B cell (primary cell): ENCODE results near the gene ZNF281. TPM values are rescaled to one million over a fixed set of nuclear protein-coding genes. Genes with fewer than 3 reads are reported as not detected.

Source experiments
- ATAC-seq: fragments of 200-7000 bp; cut with Tn5 transposase; one replicate; pipeline ENCODE4 v1.10.0; 2021; ENCODE audit warnings: low read depth, mild to moderate bottlenecking, moderate number of reproducible peaks, moderate library complexity
- CTCF ChIA-PET: fragments of 350-600 bp; sonication (Branson Sonifier 250); formaldehyde crosslinking; loops from one replicate; lab custom pipeline; 2021; ENCODE audit warnings: antibody characterized with exemption, inconsistent platforms; lab: Charles Lee
- POLR2A ChIA-PET: fragments of 350-600 bp; sonication (Branson Sonifier 250); formaldehyde crosslinking; loops from one replicate; lab custom pipeline; 2021; ENCODE audit warnings: antibody characterized with exemption; lab: Charles Lee
- DNase-seq: peaks from one replicate; pipeline ENCODE4 v3.0.0; 2013
- H2AFZ ChIP-seq: 2 replicates; pipeline ENCODE4 v1.6.1; 2012; ENCODE audit warnings: mild to moderate bottlenecking, low read depth, low read length; ENCODE audit not compliant: insufficient read depth, poor library complexity, severe bottlenecking
- H3K27ac ChIP-seq, 2 donors: 1 replicate in 1 of 2; 2 replicates in 1 of 2; pipeline ENCODE4 v1.5.1; 2012 to 2013; ENCODE audit warnings: low read length in 2 of 2, mild to moderate bottlenecking in 2 of 2, moderate library complexity in 1 of 2
- H3K27me3 ChIP-seq, 4 experiments: fragments of 200-600 bp in 1 of 4; sonication (generic) in 1 of 4; replicated peaks in 1 of 4; 1 replicate in 2 of 4; 2 replicates in 2 of 4; pipeline versions ENCODE4 v1.6.1 to v1.7.0; 2013 to 2016; ENCODE audit warnings: low read length in 3 of 4, mild to moderate bottlenecking in 2 of 4, mixed read lengths in 1 of 4, moderate library complexity in 1 of 4; ENCODE audit not compliant: insufficient read depth in 4 of 4, control insufficient read depth in 3 of 4; ENCODE audit errors: control extremely low read depth in 1 of 4
- H3K36me3 ChIP-seq, 2 experiments: replicated peaks in 1 of 2; 1 replicate in 1 of 2; 2 replicates in 1 of 2; pipeline versions ENCODE4 v1.6.1 to v1.7.1; 2013; ENCODE audit warnings: low read length in 1 of 2; ENCODE audit not compliant: insufficient read depth in 2 of 2, control insufficient read depth in 1 of 2; ENCODE audit errors: control extremely low read depth in 1 of 2, extremely low read depth in 1 of 2
- H3K4me1 ChIP-seq, 2 donors: fragments of 200-600 bp in 1 of 2; sonication (generic) in 1 of 2; 1 replicate in 1 of 2; 2 replicates in 1 of 2; pipeline versions ENCODE4 v1.5.1 to v1.6.1; 2013 to 2017; ENCODE audit warnings: low read length in 2 of 2; ENCODE audit not compliant: control insufficient read depth in 2 of 2, insufficient read depth in 2 of 2
- H3K4me2 ChIP-seq: replicated peaks from 2 replicates; pipeline ENCODE3; 2012; ENCODE audit warnings: mild to moderate bottlenecking, low read depth, low read length; ENCODE audit not compliant: poor library complexity, severe bottlenecking
- H3K4me3 ChIP-seq, 5 experiments: fragments of 200-600 bp in 1 of 5; sonication (generic) in 1 of 5; 1 replicate in 3 of 5; 2 replicates in 2 of 5; pipeline versions ENCODE4 v1.5.1 to v1.7.0; 2011 to 2016; ENCODE audit warnings: low read length in 4 of 5, mild to moderate bottlenecking in 4 of 5, low read depth in 2 of 5, control low read depth in 1 of 5, moderate library complexity in 1 of 5; ENCODE audit not compliant: insufficient read depth in 1 of 5; ENCODE audit errors: control extremely low read depth in 1 of 5, extremely low read depth in 1 of 5
- H3K79me2 ChIP-seq: fragments of 200-600 bp; sonication (generic); one replicate; pipeline ENCODE4 v1.6.0; 2016; ENCODE audit warnings: low read length; ENCODE audit not compliant: control insufficient read depth, insufficient read depth
- H3K9ac ChIP-seq: fragments of 200-600 bp; sonication (generic); 2 replicates; pipeline ENCODE4 v1.6.1; 2017; ENCODE audit warnings: mild to moderate bottlenecking, low read length, moderate library complexity
- H3K9me3 ChIP-seq, 3 donors: one replicate each; pipeline versions ENCODE4 v1.6.1 to v1.7.1; 2013; ENCODE audit warnings: low read length in 2 of 3; ENCODE audit not compliant: control insufficient read depth in 2 of 3, insufficient read depth in 1 of 3; ENCODE audit errors: control extremely low read depth in 1 of 3
- H4K20me1 ChIP-seq: 2 replicates; pipeline ENCODE4 v1.6.0; 2012; ENCODE audit warnings: mild to moderate bottlenecking, low read length; ENCODE audit not compliant: insufficient read depth, control insufficient read depth, poor library complexity, severe bottlenecking
- H3K27ac Mint-ChIP-seq: one replicate; pipeline ENCODE4 v1.8.0; 2021; ENCODE audit warnings: mixed read lengths
- H3K27me3 Mint-ChIP-seq: one replicate; pipeline ENCODE4 v1.8.0; 2021; ENCODE audit warnings: mixed read lengths
- H3K4me1 Mint-ChIP-seq: one replicate; pipeline ENCODE4 v1.8.0; 2021; ENCODE audit warnings: mixed read lengths
- H3K4me3 Mint-ChIP-seq: one replicate; pipeline ENCODE4 v1.8.0; 2021; ENCODE audit warnings: mixed read lengths
- H3K9me3 Mint-ChIP-seq: one replicate; pipeline ENCODE4 v1.8.0; 2022; ENCODE audit warnings: mixed read lengths; ENCODE audit not compliant: insufficient read depth
- CTCF ChIP-seq: fragments of 200-600 bp; IDR thresholded peaks from one replicate; pipeline ENCODE4 v1.8.0; 2022; ENCODE audit warnings: antibody characterized with exemption, mild to moderate bottlenecking
- EZH2 ChIP-seq: IDR thresholded peaks from 2 replicates; pipeline ENCODE4 v1.6.1; 2012; ENCODE audit warnings: borderline replicate concordance, low read depth, mild to moderate bottlenecking, moderate library complexity, low read length; ENCODE audit not compliant: insufficient read depth, poor library complexity, severe bottlenecking
- WGBS: methylation state at CpG from one replicate; pipeline ENCODE4 v1.1.5; 2013; ENCODE audit warnings: missing lambda C conversion rate; ENCODE audit not compliant: insufficient coverage; 5-methylcytosine and 5-hydroxymethylcytosine counted together
- intact Hi-C: fragments of 100-400 bp; cut with micrococcal nuclease; formaldehyde crosslinking; loops from one replicate; pipeline ENCODE4 v1.10.0; 2022
- polyA plus RNA-seq: library from polyadenylated mRNA; depleted of rRNA; stranded (reverse); fragments of >200 nt; gene quantifications from 2 replicates; pipeline ENCODE4 v1.2.3, GENCODE V29; 2012
- total RNA-seq, 2 donors: library from RNA; stranded (reverse); fragments of 120-200 nt in 1 of 2; gene quantifications; 1 replicate in 1 of 2; 2 replicates in 1 of 2; pipeline versions ENCODE4 v1.2.3 to v1.2.4, GENCODE V29; 2013 to 2022

Gene ZNF281
- total and polyA plus RNA-seq, 2 donors (not counting 1 experiment from before 2014, with no cell fraction given), result 3.8 to 23.5 TPM

GRCh38 chr1:200386416-200386815, 23.4 kb downstream of the ZNF281 start:
- Mint-ChIP-seq H3K9me3 (no peaks in the 10 kb centered on the region), H3K27ac (no peak overlapping the region), H3K4me3 (no peak overlapping the region), H3K4me1 (peaks cover 6% of the 10 kb centered on the region), H3K27me3 (no peaks in the 10 kb centered on the region)
- Histone ChIP-seq H3K4me2 (no peak overlapping the region), H3K27ac (no peak overlapping the region), H3K27me3 (no peaks in the 10 kb centered on the region), H3K4me3 (no peak overlapping the region), H4K20me1 (no peaks in the 10 kb centered on the region), H3K4me1 (no peaks in the 10 kb centered on the region), H3K9me3 (no peaks in the 10 kb centered on the region), H3K79me2 (no peaks in the 10 kb centered on the region), H2AFZ (no peak overlapping the region), H3K36me3 (no peaks in the 10 kb centered on the region), H3K9ac (no peak overlapping the region)
- DNase-seq (no peak), ATAC-seq (no peak)
- ChIA-PET CTCF (interaction anchor here (0.7 to 0.8 kb wide), 3 partner anchors 11 to 245 kb away, joined by 3 to 5 read pairs (median 3); no protein-coding TSS in a partner anchor), POLR2A (no interaction called here)
- TF ChIP-seq CTCF, result no peak
- TF ChIP-seq EZH2, result no peak
- 100% methylated on average over 2 of the region's 4 CpGs for WGBS
- intact Hi-C loops, result no loop called here

- DNase-seq (no peak), ATAC-seq (no peak)
- Histone ChIP-seq H3K36me3 (no peaks in the 10 kb centered on the region), H3K79me2 (no peaks in the 10 kb centered on the region), H3K9ac (no peak overlapping the region), H3K4me3 (no peak overlapping the region), H3K4me1 (peaks cover 3 to 7% of the 10 kb centered on the region in 2 donors), H3K4me2 (no peak overlapping the region), H4K20me1 (no peaks in the 10 kb centered on the region), H3K27ac (no peak overlapping the region), H3K27me3 (no peaks in the 10 kb centered on the region), H3K9me3 (no peaks in the 10 kb centered on the region), H2AFZ (no peak overlapping the region)
- CTCF ChIA-PET, result interaction anchor here (0.7 kb wide), 1 partner anchor 104 kb away, joined by 3 read pairs; no protein-coding TSS in a partner anchor
- no peak overlapping the region for H3K4me3 Mint-ChIP-seq
- WGBS, result 90% methylated on average over 7 of the region's 11 CpGs
- POLR2A ChIA-PET, result no interaction called here
- H3K4me1 Mint-ChIP-seq, result peaks cover 17% of the 10 kb centered on the region
- no peak overlapping the region for H3K27ac Mint-ChIP-seq
- no peaks in the 10 kb centered on the region for H3K27me3 Mint-ChIP-seq
- TF ChIP-seq EZH2, result no peak
- no peak for TF ChIP-seq CTCF
- intact Hi-C loops, result no loop called here
- no peaks in the 10 kb centered on the region for H3K9me3 Mint-ChIP-seq
Observed at GRCh38 chr1:200384818-200385390, 24.9 kb downstream of the ZNF281 start.
